NCI-H510A treated with DMSO at 0.1 percent for 48 hours (cell line): ENCODE data around the gene UBE2O.

ENCODE experiments used
- DNase-seq: peaks from one replicate; lab custom pipeline; 2025; lab: John Stamatoyannopoulos, UW

The UBE2O gene

DNA sequence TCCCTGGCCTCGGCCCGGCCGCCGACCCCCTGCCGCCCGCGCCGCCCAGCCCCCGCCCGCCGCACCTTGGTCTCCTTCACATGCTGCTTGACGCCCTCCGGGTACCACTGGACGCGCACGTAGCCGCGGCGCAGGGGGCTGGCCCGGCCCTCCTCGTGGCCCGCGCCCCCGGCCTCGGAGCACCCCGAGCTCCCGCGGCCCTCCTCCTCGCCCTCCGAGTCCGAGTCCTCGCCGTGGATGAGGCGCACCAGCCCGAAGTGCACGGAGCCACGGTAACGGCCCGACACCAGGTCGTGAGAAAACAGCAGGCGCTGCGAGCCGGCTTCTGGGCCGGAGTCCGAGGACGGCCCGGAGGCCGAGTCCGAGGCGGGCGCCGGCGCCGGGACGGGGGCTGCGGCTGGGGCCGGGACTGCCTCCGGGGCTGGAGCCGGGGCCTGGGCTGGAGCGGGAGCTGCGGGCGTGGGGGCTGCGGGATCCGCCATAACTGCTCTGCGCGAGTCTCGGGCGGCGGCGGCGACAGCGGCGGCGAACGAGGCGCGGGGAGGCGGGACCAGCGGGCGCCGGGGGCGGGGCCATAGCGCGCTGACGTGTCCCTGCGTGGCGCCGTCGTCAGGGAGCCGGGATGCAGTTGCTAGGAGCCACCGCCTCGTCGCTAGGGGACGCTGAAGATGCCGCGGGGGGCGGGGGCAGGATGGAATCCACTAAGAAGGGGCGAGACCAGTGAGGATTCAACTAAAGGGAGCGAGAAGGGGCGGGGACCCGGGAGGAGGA, at the start of gene UBE2O:
Gene UBE2O (minus strand): TSS at position 493 of the 771 bp plus-strand sequence. CDS start 11 bp downstream, at position 482.
- DNase-seq = peak; percentile 88

DNA sequence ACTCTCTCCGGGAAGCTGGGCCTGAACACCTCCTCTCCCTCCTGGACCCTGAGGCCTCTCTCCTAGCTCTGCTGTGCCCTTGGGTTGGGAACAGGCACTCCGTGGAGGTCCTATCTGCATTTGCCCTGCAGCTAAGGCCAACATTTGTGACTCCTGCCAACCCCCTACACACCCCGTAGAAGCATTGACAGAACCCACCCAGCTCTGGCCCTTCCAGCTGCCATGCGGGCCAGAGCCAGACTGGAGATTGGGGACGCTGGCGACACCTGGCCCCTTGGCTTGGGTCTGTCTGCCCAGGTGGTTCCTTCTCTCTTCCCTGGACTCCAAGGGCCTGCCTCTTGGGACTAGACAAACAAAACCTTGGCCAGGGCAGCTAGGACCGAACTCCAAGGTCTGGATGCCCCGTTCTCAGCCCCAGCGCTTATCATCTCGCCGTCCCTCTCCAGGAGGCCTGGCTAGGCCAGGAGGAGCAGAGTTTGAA, 48.9 kb upstream of the UBE2O start:
- DNase-seq = no peak

DNA sequence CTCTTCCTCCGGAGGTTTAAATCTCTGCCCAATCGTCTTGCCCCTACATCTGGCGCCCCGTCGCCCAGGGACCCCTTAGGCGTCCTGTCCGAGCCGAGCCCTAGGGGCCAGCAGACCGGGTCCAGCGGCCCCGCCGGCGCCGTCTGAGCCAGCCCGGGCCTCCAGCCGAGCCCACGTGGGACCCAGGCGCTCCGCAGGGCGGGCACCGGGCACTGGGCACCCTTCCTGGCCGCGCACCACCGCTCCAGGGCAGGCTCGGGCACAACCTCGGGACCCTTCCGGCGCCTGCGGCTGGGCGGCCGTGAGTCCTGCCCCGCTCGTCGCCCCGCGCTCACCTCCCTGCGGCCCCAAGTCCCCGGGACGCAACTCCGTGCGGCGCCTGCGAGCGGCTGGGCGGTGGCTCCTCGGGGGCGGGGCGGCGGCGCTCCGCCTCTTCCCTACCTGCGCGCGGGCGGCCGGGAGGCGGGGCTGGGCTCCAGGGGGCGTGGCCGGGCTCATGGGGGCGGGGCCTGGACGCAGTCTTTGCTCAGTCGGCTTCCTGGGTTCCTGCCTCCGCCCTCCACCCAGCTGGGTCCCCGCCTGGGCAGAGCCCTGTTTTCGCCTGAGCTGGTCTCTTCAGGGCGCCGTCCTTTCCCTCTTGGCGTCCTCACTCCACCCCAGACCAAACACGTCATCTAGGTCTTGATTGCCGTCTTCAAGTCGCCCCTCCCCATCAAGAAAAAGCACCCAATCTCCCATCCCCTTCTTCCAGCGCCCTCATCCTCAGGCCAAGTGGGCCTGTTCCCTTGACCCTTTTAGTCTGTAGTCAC, 48.3 kb upstream of the UBE2O start, which contains the start of gene RHBDF2:
Gene RHBDF2 (minus strand): TSS at position 406 of the 809 bp plus-strand sequence. CDS start 19,899 bp downstream, outside the sequence.
- DNase-seq = peak; percentile 77

DNA sequence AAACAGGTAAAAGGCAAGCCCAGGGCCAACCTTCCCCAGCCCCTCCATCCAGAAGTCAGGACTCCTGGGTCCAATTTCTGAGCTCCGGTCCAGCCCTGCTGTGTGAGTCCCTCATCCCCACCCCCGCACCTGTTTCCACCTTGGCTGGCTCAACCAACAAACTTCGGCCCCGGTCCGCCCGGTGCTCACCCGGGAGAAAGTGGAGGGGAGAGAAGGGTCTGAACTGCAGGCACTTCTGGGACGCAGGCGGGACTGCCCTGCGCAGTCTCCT, 47.7 kb upstream of the UBE2O start:
- DNase-seq = no peak

DNA sequence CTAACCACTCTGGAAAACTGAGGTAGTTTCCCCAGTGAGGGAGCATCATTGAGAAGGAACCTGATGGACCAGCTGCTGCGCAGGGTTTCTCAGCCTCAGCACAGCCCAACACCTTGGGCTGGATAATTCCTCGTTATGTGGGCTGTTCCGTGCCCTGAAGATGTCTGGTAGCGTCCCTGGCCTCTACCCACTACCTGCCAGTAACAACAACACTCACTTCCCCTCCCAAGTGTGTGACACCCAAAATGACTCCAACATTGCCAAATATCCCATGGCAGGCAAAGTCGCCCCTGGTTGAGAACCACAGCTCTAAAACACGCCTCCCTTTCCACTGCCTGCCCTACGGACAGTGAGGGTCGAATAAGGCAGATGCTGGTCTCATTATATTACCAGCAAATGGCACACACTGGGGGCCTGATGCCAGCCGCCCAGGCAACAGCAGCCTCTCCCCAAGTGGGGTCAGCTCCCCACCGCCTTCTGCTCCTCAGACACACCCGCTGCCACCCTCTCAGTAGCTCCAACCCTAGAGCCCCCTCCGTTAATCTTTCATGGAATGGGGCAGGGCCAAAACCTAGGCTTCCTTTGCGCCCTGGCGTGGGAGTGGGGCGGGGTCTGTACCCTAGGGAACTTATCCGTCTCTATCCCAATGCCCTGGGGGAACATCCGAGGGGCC, 47.3 kb upstream of the UBE2O start:
- DNase-seq = no peak

DNA sequence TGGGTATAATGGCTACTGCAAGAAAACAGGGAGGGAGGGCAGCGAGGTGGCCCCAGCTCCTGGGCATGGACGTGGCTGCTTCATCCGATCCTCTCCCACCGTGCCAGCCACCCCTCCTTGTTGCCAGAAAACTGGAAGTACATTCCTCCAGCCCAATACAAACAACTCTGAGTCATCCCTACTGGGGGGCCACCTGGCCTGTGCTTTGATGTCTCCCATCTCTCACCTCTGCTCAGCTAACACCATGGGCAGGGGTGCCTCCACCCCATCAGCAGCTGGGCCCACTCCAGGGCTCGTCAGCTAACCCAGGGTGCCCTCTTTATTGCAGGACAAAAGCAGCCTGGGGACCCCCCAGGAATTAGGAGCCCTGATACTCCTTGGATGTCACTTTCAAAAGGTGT, 46.3 kb upstream of the UBE2O start:
- DNase-seq = no peak

DNA sequence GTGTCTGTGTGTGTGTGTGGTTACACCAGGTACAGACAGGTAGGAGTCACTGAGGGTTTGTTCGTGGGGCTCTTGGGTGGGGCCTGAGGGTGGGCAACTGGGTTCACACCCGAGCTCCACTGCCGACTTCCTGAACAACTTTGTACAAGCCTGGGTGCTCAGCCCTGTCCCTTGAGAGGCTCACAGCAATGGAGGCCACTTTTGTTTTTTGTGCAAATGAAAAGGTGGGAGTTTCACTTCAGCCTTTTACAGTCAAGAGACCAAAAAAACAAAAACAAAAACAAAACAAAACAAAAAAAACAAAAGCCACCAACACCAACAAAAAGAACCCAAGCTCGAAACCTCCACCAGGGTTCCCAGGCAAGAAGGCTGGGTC, 45.9 kb upstream of the UBE2O start:
- no peak for DNase-seq

DNA sequence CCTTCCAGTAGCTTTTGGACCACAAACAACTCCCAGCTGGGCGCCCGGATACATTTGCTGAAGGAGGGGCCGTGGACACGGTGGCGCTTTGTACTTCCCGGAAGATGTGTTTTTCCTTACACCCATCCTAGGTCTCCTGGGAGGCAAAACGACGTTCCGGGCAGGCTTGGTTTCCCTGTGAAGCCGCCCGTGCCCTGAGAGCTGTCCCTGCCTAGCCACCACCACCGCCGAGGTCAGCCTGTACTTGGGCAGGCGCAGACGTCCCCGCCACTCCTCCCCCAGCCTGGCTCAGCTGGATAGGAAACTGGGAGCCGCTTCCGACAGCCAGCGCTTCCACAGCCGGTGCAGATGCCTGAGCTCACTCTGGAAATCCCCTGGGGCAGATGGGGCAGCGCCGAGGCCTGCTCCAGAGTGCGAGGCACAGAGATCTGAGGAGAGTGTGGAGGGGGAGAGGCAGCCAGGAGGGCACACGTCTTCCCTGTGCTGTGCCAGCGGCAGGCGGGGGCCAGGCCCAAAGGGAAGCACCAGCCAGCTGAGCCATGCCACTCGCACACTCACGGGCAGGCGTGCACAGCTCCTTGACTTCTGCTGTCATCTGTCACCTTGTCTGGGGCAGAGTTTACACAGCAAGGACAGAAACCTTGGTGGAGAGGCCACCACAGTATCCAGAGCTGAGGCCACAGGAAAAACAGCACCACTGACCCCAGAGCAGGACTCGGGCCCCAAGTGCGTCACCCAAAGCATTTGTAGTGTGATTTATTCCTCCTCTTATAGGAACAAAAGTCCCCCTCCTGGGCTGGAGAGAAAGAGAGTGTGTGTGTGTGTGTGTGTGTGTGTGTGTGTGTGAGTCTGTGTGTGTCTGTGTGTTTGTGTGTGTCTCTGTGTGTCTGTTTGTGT, 45.3 kb upstream of the UBE2O start:
- DNase-seq = no peak

DNA sequence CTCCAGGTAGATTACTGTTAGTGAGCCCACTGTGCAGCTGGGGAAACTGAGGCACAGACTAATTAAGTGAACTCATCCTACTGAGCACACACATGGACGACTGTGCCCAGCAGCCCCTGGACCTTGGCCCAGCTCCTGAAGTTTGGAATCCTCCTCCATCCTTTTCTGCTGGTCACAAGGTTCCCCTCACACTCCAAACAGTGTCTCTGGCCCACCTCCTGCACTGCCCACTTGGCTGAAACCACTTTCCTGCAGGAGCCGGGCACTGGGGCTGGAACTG, 44.7 kb upstream of the UBE2O start:
- DNase-seq = no peak

DNA sequence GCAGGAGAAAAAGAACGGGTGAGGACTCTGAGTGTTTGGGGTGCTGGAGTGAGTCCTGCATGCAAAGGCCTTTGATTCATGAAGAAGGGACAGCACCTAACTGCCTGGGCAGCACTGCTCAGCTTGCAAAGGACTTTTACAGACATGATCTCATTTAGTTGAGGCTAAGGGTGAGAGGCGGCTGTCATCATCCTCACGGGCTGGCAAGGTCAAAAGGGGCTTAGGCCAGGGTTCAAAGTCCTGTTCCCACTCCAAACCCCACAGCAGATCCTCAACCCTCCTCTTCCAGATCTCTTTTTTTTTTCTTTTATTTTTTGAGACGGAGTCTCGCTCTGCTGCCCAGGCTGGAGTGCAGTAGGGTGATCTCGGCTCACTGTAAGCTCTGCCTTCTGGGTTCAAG, 43.5 kb upstream of the UBE2O start:
- no peak for DNase-seq

DNA sequence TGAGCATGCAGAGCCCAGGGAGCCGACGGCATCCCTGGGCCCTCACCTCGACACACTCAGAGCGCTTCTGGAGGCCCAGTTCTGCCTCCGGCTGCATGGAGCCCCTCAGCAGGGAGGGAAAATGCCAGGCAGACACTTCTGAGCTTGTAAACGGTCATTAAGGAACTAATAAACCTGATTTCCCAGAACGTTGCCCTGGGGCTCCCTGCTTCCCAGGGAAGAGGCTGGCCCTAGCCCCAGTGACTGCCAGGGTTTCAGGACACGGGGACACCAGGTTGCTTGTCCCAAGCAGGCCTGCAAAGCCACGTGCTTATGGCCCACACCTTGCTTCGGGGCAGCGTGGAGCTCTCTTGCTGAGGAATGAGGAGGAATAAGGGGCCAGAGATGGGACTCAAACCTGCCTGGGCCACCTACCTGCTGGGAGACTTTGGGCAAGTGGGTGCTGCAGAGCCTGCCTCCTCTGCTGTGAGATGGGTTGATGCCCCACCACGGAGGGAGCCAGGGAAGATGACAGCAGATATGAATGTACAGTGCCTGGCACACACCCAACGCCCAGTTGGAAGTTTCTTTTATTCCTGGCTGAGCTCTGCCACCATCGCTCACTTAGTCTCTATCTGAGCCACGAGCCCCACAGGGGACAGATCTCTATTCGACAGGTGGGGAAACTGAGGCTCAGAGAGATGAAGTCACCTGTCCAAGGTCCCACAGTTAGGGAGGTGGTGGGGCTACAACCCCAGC, 42.9 kb upstream of the UBE2O start:
- no peak for DNase-seq

DNA sequence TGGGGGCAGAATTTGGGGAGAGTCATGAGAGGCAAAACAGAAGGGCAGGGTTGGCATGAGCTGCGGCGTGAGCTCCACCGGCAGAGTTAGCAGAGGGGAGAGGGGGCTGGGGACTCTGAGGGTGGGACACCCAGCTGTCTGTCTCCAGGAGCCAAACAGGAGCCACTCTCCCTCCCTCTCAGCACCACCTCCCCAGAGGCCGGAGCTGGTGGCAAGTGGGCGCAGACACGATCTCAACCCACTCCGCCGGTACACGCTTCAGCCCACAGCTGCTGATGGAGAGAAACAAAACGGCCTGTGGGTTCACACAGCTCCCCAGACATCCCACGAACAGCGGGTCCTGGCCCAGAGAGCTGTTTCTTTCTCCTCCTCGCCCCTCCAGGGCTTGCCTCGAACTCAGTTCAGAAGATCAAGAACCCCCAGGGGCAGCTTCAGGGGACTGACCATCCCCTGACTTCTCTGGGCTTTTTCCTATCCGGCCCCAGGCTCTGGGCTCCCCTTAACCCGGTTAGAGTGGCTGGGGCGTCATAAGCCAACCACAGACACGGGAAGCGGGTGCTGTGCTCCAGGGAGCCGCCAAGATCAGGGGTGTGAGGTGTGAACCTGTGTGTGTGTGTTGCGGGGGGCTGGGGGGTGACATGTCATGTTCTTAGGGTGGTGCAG, 40.7 kb upstream of the UBE2O start:
- DNase-seq = no peak

DNA sequence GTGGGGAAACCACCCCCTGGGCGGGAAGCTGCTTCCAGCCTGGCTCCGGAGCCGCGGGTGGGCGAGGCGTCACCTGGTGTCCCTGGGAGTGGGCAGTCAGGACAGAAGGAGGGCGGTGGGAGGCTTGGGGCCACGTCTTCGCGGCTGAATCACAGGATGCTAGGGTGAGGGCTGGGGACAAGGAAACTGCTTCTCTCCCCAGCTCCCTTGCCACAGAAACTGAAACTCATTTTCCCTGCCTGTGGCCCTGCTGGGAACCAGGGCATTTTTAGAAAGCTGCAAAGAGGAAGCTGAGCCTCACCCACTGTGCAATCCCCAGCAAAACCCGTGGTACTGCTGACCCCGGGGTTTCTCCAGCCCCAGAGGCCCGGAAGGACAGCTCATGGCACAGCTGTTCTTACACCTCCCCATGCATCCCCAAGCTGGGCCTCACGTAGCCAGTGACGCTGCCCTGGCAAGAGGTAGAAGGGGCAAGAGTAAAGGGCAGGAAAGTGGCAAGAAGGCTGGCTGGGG, 40.1 kb upstream of the UBE2O start:
- DNase-seq = no peak

DNA sequence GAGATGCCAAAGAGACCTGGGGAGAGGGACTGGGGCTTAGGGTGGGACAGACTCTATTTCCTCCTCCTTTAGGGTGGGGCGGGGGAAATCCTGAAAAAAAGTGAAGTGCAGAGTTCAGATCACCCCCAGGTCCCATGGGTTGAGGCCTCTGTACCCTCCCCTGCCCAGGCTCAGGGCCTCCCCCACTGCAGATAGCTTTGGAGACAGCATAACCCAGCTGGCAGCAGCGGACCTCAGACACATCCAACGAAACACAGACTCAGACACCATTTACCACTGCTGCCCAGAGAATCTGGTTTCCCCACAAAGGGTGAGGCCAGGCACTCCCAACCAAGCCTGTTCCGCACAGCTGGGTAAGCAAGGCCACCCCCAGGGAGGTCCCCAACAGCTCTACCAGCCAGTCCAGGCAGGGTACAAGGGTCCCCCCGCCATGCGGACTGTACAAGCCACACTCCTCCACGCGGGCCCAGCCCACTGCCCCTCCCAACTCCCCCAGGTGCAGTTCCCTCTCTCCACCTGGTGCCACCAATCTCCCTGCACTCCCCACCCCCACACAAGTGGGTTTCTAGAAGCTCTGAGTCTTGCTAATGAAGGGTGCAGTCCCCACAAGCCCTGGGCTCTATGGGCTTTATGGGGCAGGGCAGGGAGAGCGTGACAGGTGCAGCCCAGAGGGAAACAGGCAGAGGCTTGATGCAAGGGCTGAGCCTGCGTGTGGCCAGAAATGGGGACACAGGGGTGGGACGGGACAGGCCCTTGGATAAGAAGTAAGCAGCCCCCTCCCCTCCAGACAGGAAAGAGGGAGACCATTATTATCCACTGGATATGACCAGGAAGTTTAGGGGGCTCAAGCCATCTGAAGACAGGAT, 39.4 kb upstream of the UBE2O start:
- DNase-seq = no peak

DNA sequence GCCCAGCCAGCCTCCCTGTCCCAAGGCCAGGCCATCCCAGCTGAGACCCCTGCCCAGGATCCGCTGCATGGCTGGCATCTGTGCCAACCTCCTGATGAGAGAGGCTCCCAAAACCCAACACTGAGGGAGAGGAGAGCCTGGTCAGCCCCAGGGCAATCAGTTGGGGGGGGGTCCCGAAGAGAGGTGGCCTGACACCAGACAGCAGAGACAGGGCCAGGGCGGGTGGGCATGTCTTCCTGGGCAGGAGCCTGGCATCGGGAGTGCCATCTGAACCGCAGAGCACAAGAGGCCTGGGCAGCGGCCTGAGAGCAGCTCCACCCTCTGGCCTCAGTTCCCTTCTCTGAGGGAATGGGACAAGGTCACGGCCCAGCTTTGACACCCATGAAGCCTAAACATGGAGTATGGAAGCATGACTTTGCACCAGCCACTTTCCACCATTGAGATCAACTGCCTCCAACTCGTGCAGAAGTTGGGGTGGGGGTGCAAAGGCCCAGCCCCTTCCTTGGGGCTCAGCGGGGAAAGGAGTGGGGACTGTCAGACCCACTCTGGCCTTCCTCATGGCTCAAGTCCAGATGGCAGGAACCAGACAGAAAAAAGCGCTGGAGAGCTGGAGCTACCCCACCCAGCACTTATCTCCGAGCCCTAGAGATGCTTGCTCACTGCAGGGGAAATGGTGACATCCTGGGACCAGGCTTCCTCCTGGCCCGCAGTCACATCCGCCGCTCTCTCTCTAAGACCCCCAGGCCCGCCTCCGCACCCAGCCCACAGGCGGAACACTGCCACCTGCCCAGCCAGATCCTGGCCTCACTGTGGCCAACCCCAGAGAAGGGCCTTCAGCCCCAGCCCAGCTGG, 38.5 kb upstream of the UBE2O start:
- no peak for DNase-seq

DNA sequence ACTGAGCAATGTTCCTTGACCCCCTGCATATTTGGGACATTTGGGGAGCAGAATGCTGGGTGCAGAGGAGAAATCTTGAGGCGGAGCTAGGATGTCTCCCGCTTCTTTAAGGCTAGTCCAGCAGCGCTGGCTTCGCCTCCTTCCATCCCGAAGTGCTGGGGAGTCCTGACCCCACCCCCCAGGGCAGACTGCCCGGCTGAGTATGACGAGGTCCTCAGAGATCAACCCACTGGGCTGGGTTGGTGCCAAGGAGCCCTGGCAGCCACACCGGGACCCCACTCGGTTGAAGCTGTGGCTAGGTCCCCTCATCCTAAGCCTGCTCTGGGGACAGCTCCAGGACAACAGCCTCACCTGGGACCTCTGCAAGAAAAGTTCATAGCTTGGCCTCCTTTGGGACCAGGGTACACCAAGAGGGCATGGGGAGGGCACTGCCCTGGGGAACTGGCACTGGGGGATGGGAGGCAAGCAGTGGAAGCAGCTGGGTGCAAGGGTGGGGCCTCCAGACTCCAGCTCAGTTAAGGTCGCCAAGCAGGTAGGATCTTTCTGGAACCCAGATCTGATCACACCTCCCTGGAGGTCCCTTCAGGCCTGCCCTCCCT, 37.3 kb upstream of the UBE2O start:
- DNase-seq = no peak

DNA sequence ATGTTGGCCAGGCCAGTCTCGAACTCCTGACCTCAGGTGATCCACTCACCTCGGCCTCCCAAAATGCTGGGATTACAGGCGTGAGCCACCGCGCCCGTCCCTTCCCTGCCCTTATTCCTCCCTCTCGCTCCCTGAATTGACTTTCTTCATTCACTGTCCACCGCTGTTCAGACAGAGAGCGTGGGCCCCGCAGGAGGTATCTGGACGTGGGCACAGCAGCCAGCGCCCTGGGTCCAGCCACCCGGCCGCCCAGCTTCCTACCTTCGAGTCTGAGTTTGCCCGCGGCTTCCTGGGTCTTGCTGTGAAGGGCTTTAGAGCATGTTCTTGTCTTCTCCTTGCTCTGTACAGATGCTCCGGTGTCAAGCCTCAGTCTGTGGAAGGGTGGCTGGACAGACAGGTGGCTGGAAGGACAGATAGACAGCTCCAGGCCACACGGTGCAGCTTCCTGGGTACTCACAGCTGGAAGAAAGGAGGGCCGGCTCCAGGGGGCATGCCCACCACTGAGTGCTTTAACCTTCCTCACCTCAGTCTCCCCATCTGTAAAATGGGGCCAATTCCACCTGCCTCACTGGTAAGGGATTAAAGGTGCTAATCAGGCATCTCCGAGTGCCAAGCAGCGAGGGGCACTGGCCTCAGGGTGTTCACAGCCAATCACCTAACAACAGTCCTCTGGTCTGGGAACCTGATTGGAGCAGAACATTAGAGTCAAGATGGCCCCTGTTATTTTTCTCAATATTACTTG, 34.7 kb upstream of the UBE2O start:
- DNase-seq = no peak

DNA sequence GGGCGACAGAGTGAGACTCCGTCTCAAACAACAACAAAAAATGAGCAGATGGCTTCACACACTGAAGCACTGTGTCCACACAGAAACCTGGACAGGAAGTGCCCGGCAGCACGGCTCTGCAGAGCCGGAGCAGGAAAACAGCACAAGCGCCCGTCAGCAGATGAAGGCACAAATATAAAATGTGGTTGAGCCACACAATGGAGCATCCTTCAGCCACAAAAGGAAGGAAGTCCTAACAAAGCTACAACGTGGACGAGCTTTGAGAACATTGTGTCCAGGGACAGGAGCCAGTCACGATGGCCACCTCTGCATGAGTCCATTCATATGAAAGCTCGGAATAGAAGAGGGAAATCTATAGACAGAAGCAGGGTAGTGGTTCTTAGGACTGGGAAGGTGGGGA, 32.6 kb upstream of the UBE2O start:
- no peak for DNase-seq
